Measurements from ENCODE around the gene ANKRD44. TPM values are rescaled to one million over a fixed set of nuclear protein-coding genes. Genes with fewer than 3 reads are reported as not detected.

The ANKRD44 gene
- total and polyA plus RNA-seq, 2 of the 8 experiments (the other 6 are each of a cell fraction or from before 2014, with no cell fraction given): 1.2 to 1.3 TPM

DNA sequence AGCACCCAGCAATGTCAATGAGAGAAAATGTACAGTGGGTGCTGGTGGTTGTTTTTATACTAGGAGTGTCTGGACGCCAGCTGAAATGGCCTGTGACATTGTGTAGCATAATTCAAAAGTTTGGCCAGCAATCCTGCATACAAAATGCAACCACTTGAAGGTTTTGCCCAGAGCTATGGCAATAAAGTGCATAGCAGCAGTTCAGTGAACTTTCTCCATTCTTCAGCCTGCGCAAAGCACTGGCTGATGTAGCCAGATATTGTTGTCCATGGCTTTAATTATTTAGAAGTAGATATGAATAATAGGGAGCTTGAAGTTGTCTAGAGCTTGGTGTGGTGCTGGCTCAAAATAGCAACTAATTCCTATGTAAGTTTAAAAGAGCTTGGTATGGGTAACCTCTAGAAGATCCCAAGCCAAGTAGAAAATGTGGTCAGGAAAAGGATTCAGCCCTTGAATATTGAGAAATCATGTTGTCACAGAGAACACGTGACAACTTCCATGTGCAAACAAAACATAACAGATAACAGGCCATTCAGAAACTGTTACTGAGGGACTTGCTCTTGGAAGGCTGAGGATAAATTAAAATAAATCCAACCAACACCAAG is 350.7 kb downstream of the ANKRD44 start:
- H4K91ac ChIP-seq (replicated peaks; ENCODE audit: insufficient read length, low read length): no peak overlapping the region
- H2BK15ac ChIP-seq (ENCODE audit: low read length): no peak overlapping the region
- no peak overlapping the region for H2BK12ac ChIP-seq (ENCODE audit: low read depth, low read length)
- ChIA-PET POLR2A (ENCODE audit: partially characterized antibody) (no interaction called here), CTCF (ENCODE audit: partially characterized antibody) (interaction anchor here (0.5 kb wide), 1 partner anchor 420 kb away, joined by 3 read pairs; no protein-coding TSS in a partner anchor)
- H3K4me1 ChIP-seq (replicated peaks in 1 of 4; ENCODE audit: control insufficient read depth in 3 of 4, insufficient read depth in 4 of 4, low read length in 3 of 4): peaks cover 2 to 8% (median 6%) of the 10 kb centered on the region in 4 experiments; a peak in 3 of 7 replicates
- no peak overlapping the region for H4K8ac ChIP-seq (ENCODE audit: extremely low read depth, insufficient read depth, low read length)
- DNase-seq (ENCODE audit: low read depth in 1 of 2, low spot score in 2 of 2) (no peak), FAIRE-seq (no peak)
- no peaks in the 10 kb centered on the region for H4K20me1 ChIP-seq (replicated peaks in 1 of 2; ENCODE audit: control insufficient read depth in 1 of 2, insufficient read depth in 2 of 2, low read length in 2 of 2)
- H2BK5ac ChIP-seq (ENCODE audit: low read depth, low read length): no peak overlapping the region
- no peak overlapping the region for H2BK20ac ChIP-seq (ENCODE audit: low read length)
- no peaks in the 10 kb centered on the region for H3K79me2 ChIP-seq (ENCODE audit: control insufficient read depth in 1 of 2, insufficient read depth in 2 of 2, low read length in 2 of 2)
- WGBS, 2 experiments (ENCODE audit: extremely low coverage in 1 of 2, insufficient coverage in 1 of 2, insufficient read length in 1 of 2, insufficient replicate concordance in 2 of 2, low coverage in 1 of 2, low lambda C conversion rate in 2 of 2, missing lambda C conversion rate in 1 of 2): 87% methylated on average over 3 of the region's 3 CpGs; no CpG with 5 or more reads in 1 of the 2 experiments
- H3K9me3 ChIP-seq (ENCODE audit: insufficient read depth in 2 of 2, low read depth in 1 of 2, low read length in 1 of 2): no peaks in the 10 kb centered on the region
- H4K5ac ChIP-seq (ENCODE audit: insufficient read length, low read depth, low read length): no peak overlapping the region
- H2BK120ac ChIP-seq (replicated peaks; ENCODE audit: low read depth, low read length): no peak overlapping the region
- no peaks in the 10 kb centered on the region for H3K79me1 ChIP-seq (ENCODE audit: low read depth, low read length)
- H3K27me3 ChIP-seq (replicated peaks in 1 of 4; ENCODE audit: control insufficient read depth in 3 of 4, extremely low read depth in 1 of 4, insufficient read depth in 3 of 4, low read length in 3 of 4): no peaks in the 10 kb centered on the region
- no peak overlapping the region for H3K27ac ChIP-seq (ENCODE audit: low read depth, low read length)
- no peak overlapping the region for H3K4me2 ChIP-seq (ENCODE audit: insufficient read depth in 1 of 2, low read depth in 2 of 2, low read length in 2 of 2)
- no peak overlapping the region for H3K18ac ChIP-seq (ENCODE audit: extremely low read depth, low read length)
- H2AFZ ChIP-seq (ENCODE audit: low read length): no peak overlapping the region
- no peaks in the 10 kb centered on the region for H3K36me3 ChIP-seq (ENCODE audit: control insufficient read depth in 2 of 4, insufficient read depth in 4 of 4, low read length in 3 of 4)
- no peak overlapping the region for H3K4me3 ChIP-seq (ENCODE audit: extremely low read depth in 1 of 4, insufficient read depth in 2 of 4, low read depth in 3 of 4, low read length in 4 of 4)
- H3K9ac ChIP-seq (replicated peaks in 1 of 4; ENCODE audit: extremely low read depth in 1 of 4, low read depth in 3 of 4, low read length in 3 of 4): no peak overlapping the region
- H3K14ac ChIP-seq (ENCODE audit: insufficient read length): no peak overlapping the region
- no peak overlapping the region for H3K4ac ChIP-seq (replicated peaks; ENCODE audit: insufficient read length, low read depth, low read length)
- H2AK5ac ChIP-seq (ENCODE audit: low read depth, low read length): no peak overlapping the region
- H3K56ac ChIP-seq (replicated peaks; ENCODE audit: insufficient read length, low read depth, low read length): no peak overlapping the region
- H3K23me2 ChIP-seq (ENCODE audit: low read depth, low read length): no peaks in the 10 kb centered on the region
- no peak overlapping the region for H3K23ac ChIP-seq (ENCODE audit: insufficient read length)
- TF ChIP-seq HDAC2 (IDR thresholded peaks at IDR 0.05; ENCODE audit: borderline replicate concordance in 1 of 2, low read depth in 2 of 2, low read length in 2 of 2): no peak
- TF ChIP-seq RNF2 (IDR thresholded peaks at IDR 0.05; ENCODE audit: borderline replicate concordance, low read depth, low read length, missing control alignments, poor library complexity, severe bottlenecking): no peak
- TF ChIP-seq NRF1 (IDR thresholded peaks at IDR 0.05; ENCODE audit: low read depth, low read length): no peak
- TF ChIP-seq RBBP5 (IDR thresholded peaks at IDR 0.05; ENCODE audit: borderline replicate concordance, low read depth, low read length): no peak
- TF ChIP-seq, protein P1, sequence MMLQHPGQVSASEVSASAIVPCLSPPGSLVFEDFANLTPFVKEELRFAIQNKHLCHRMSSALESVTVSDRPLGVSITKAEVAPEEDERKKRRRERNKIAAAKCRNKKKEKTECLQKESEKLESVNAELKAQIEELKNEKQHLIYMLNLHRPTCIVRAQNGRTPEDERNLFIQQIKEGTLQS (IDR thresholded peaks at IDR 0.05; ENCODE audit: insufficient read depth, low read depth, low read length): no peak
- TF ChIP-seq SRF (IDR thresholded peaks at IDR 0.05; ENCODE audit: low read depth, low read length): no peak
- TF ChIP-seq BACH1 (IDR thresholded peaks at IDR 0.05; ENCODE audit: low read length): no peak
- TF ChIP-seq NANOG (IDR thresholded peaks at IDR 0.05; ENCODE audit: insufficient read depth, low read depth, low read length, poor library complexity, severe bottlenecking): no peak
- TF ChIP-seq EZH2 (IDR thresholded peaks at IDR 0.05; ENCODE audit: low read depth, low read length, severe bottlenecking): no peak
- no peak for TF ChIP-seq FOSL1 (IDR thresholded peaks at IDR 0.05; ENCODE audit: insufficient read depth, low read depth, low read length)
- no peak for TF ChIP-seq SIRT6 (IDR thresholded peaks at IDR 0.05; ENCODE audit: low read length)
- TF ChIP-seq KDM1A (IDR thresholded peaks at IDR 0.05; ENCODE audit: borderline replicate concordance, low read length): no peak

Data from H1 (cell line).